GM19455 (cell line): ENCODE measurements around the gene ZNF525.
"Not testable (repeated sequence)": the region's sequence is repeated elsewhere in the genome, so short reads cannot be mapped to it uniquely, and the experiment has no call there.

Experiments
- ATAC-seq: cut with Tn5 transposase; IDR thresholded peaks from one replicate; pipeline ENCODE4 v1.9.1; 2021; ENCODE audit not compliant: unreplicated experiment

The ZNF525 gene

GRCh38 chr19:53394974-53395839 is 29.7 kb downstream of the ZNF525 start, which contains the start of gene ZNF765:
Gene ZNF765, plus strand, starts transcription at chr19:53395149. Its CDS starts 2,867 bp downstream, at chr19:53398016.
- peak; percentile 86 for ATAC-seq

DNA sequence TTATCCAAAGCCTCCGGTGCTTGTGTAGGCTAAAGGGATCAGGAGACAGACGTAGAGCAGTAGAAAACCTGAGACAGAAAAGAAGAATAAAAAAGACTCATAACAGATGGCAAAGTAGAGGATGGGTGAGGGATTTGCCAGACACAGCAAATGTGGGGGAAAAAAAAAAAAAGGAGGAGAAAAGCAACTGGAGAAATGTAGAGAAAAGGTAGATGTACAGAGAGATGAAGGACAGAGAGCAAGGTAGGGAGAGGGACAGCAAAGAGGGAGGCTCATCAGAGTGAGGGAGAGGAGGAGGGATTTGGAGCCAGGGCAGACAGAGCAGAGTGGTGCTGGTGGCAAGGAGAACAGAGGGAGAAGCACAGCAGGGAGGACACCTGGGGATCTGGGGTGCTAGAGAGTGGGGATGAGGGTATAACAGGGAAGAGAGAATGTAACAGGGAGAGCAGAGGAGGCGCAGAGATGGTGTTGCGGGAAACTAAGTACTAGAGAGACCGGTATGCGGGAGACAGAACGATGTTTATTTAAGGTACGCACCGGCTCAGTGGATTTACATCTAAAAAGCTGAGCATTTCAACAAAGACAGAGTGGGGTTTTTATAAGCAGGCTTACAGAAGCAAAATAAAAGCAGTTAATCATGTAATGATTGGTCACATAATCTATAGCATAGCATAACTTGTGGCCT is 30.5 kb downstream of the ZNF525 start:
- not testable (repeated sequence) for ATAC-seq

DNA sequence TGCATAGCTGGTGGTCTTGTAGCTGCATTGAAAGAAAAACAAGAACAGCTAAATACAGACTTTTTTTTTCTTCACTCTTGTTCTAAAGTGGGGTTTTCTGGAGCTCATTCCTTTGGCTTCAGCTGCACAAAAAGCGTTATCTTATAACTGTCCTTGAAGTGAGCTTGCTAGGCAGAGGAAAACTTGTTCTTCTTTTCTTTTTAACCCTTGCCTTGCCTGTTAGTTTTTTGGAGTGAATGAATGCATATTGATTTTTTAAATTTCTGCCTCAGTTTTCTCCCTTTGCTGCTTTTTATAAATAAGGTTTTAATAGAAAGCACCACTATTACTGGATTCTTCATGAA is 31.0 kb downstream of the ZNF525 start:
- no peak for ATAC-seq

DNA sequence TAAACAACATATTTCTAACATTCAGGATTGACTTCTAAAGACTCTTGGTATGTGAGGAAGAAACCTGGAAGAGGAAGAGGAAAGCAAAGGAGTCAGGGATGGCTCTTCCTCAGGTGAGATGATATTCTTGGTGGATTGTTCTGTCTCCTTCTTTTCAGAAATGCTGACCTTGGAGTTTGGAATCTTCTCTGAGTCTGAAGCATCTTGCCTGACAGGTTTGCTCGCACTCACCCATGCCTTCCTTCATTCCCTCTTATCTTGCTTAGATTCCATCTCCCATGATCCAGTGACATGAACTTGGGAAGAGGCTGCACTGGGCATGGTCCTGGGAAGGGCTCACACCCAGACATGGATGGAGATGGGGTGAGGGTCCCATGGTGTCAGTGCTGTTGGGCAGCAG is 32.4 kb downstream of the ZNF525 start:
- ATAC-seq: not testable (repeated sequence)

DNA sequence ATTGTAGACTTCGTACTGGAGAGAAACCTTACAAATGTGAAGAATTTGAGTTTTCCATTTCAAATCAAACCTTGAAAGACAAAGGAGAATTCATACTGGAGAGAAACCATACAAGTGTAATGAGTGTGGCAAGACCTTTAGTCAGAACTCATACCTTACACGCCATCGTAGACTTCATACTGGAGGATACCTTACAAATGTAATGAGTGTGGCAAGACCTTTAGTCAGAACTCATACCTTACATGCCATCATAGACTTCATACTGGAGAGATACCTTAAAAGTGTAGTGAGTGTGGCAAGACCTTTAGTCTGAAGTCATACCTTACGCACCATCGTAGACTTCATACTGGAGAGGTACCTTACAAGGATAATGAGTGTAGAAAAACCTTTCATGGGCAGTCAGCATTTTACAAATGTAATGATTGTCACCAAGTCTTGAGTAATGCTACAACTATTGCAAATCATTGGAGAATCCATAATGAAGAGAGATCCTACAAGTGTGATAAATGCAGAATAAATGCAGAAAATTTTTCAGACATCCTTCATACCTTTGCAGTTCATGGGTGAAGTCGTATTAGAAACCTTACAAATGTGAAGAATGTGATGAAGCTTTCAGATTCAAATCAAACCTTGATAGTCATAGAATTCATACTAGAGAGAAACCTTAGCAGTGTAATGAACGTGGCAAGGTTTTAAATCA is 44.1 kb downstream of the ZNF525 start:
- ATAC-seq: no peak

- not testable (repeated sequence) for ATAC-seq
These were observed 55.2 kb downstream of the ZNF525 start for GRCh38 chr19:53420520-53421315.

DNA sequence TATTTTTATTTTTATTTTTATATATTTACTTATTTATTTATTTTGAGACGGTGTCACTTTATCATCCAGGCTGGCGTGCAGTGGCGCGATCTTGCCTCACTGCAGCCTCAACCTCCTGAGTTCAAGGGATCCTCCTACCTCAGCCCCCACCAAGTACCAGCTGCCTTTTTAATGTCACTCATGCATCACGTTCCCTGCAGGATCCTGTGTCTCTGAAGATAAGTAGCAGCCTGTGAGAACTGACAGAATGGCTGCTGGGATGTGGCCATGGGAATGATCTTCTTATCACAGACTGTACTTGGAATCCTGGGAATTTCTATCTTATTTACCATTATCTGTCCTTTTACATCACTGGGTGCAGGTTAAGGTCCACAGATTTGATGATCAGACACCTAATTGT is 57.0 kb downstream of the ZNF525 start:
- no peak for ATAC-seq

- not testable (repeated sequence) for ATAC-seq
These were observed 57.6 kb downstream of the ZNF525 start for GRCh38 chr19:53423074-53423473.

GRCh38 chr19:53423680-53424079 is 58.2 kb downstream of the ZNF525 start:
- not testable (repeated sequence) for ATAC-seq

DNA sequence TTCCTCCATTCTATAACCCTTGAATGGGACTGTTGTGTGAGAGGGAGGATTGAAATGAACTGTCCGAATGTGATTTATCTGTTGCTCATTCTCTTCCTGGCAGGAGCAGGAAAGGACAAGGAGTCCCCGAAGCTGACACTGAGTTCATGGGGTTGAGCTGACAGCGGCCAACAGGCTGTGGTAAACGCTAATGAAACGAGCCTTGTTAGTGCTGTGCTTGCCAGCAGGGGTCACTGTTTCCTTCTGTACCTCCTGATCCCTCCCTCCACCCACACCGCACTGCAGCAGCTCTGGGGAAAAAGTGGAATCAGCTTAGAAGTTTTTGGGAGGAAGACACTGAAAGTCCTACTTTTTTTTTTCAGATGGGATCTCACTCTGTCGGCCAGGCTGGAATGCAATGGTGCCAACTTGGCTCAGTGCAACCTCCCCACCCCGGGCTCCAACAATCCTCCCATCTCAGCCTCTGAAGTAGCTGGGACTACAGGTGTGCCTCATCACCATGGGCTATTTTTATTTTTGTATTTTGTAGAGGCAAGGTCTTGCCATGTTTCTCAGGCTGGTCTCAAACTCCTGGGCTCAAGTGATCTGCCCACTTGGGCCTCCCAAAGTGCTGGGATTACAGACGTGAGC is 59.6 kb downstream of the ZNF525 start:
- no peak for ATAC-seq

- peak; percentile 95 for ATAC-seq
These were observed 66.0 kb downstream of the ZNF525 start, which contains the start of gene ZNF761 for GRCh38 chr19:53431399-53432087. Gene ZNF761, plus strand, starts transcription at chr19:53431984. Its CDS starts 15,285 bp downstream, at chr19:53447269.

- ATAC-seq: peak; percentile 10
These were observed 66.7 kb downstream of the ZNF525 start for GRCh38 chr19:53432088-53432661.
